Measurements from ENCODE around the gene VPS52.
A peak's percentile ranks its signal among the peaks of the same experiment; 100 is the strongest.

The VPS52 gene

GRCh38 chr6:33211136-33211535 lies 60.5 kb downstream of the VPS52 start:
- no peak for DNase-seq
- no peak for ATAC-seq

GRCh38 chr6:33209856-33210255 lies 61.8 kb downstream of the VPS52 start:
- ATAC-seq: no peak
- DNase-seq: no peak

- ATAC-seq (peak; percentile 11), DNase-seq (peak; percentile 90)
These were observed 63.3 kb downstream of the VPS52 start, which contains the start of gene RING1 for GRCh38 chr6:33208091-33208967. Gene RING1 (plus strand): TSS chr6:33208500. CDS start chr6:33208823, 323 bp downstream.

GRCh38 chr6:33207552-33208090 lies 64.1 kb downstream of the VPS52 start:
- ATAC-seq (no peak), DNase-seq (peak; percentile 47)

GRCh38 chr6:33206864-33207551 lies 64.7 kb downstream of the VPS52 start:
- no peak for DNase-seq
- no peak for ATAC-seq

- DNase-seq (peak; percentile 35), ATAC-seq (no peak)
These were observed 65.4 kb downstream of the VPS52 start for GRCh38 chr6:33206027-33206863.

- ATAC-seq (peak; percentile 75), DNase-seq (peak; percentile 71)
These were observed 66.3 kb downstream of the VPS52 start for GRCh38 chr6:33205191-33206026.

GRCh38 chr6:33204415-33205190 lies 67.1 kb downstream of the VPS52 start, which contains the start of gene HSD17B8:
Gene HSD17B8 (plus strand): TSS chr6:33204655. CDS start chr6:33204669, 14 bp downstream.
- ATAC-seq: peak; percentile 45

GRCh38 chr6:33204165-33204414 lies 67.6 kb downstream of the VPS52 start:
- DNase-seq (no peak), ATAC-seq (no peak)

More at GRCh38 chr6:33204415-33205190, 67.1 kb downstream of the VPS52 start, which contains the start of gene HSD17B8:
- peak; percentile 98 for DNase-seq

- ATAC-seq: no peak
These were observed 68.1 kb downstream of the VPS52 start for GRCh38 chr6:33203443-33204164.

GRCh38 chr6:33202799-33203198 lies 68.9 kb downstream of the VPS52 start:
- ATAC-seq (no peak), DNase-seq (no peak)

More at GRCh38 chr6:33203443-33204164, 68.1 kb downstream of the VPS52 start:
- no peak for DNase-seq

GRCh38 chr6:33201935-33202334 lies 69.7 kb downstream of the VPS52 start:
- no peak for ATAC-seq
- no peak for DNase-seq

- ATAC-seq: no peak
- no peak for DNase-seq
These were observed 70.5 kb downstream of the VPS52 start for GRCh38 chr6:33201147-33201545.

All from stimulated activated naive CD8-positive, alpha-beta T cell treated with anti-CD3 and anti-CD28 coated beads, Interleukin-15, Interleukin-2, amounts not matched to agents 100 U/mL and 50 U/mL, for 24 hours (primary cell).